ENCODE measurements around the gene TDRKH.
"Not testable (repeated sequence)": the region's sequence is repeated elsewhere in the genome, so short reads cannot be mapped to it uniquely, and the experiment has no call there.

The TDRKH gene

GRCh38 chr1:151737026-151737425, 53.3 kb downstream of the TDRKH start:
- DNase-seq (ENCODE audit: low spot score) = no peak
- ChIA-PET CTCF (interaction anchor here (0.6 kb wide), 1 partner anchor 1928 kb away, joined by 3 read pairs; no protein-coding TSS in a partner anchor), POLR2A (ENCODE audit: low non-redundant PET) (no interaction called here)
- no peak for TF ChIP-seq CTCF (conservative IDR thresholded peaks at IDR 0.05; ENCODE audit: low read depth)
- H3K27ac ChIP-seq = no peak overlapping the region

GRCh38 chr1:151733995-151734394, 56.3 kb downstream of the TDRKH start:
- DNase-seq (ENCODE audit: low spot score); POLR2A ChIA-PET (ENCODE audit: low non-redundant PET); H3K27ac ChIP-seq: not testable (repeated sequence)
- CTCF ChIA-PET = interaction anchor here (0.6 to 2.5 kb wide), 9 partner anchors 13 to 393 kb away, joined by 3 to 12 read pairs (median 3); partner anchors contain the start of gene RIIAD1

DNA sequence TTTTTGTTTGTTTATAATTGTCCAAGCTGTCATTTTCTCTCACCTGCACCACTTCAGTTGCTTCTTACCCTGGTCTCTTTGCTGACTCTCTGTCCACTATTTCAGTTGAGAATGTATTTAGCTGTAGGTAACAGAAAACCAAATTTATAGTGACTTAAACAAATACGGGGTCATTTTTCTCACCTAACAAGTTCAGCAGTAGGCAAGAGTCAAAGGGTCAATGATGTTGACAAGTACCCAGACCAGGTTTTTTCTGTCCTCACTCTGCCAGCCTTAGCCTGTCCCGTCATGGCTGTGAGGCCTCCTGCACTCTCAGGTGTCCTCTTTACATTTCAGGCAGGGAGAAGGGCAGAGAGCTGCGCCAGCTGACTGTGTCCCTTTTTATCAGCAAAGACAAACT, 57.2 kb downstream of the TDRKH start:
- TF ChIP-seq CTCF (conservative IDR thresholded peaks at IDR 0.05; ENCODE audit: low read depth) = no peak
- no peak for DNase-seq (ENCODE audit: low spot score)
- CTCF ChIA-PET = interaction anchor here (0.7 to 1.0 kb wide), 2 partner anchors 19 to 289 kb away, joined by 3 read pairs; no protein-coding TSS in a partner anchor
- POLR2A ChIA-PET (ENCODE audit: low non-redundant PET) = no interaction called here
- no peak overlapping the region for H3K27ac ChIP-seq

GRCh38 chr1:151729966-151730291, 60.4 kb downstream of the TDRKH start:
- no peak for DNase-seq (ENCODE audit: low spot score)
- ChIA-PET POLR2A (ENCODE audit: low non-redundant PET) (no interaction called here), CTCF (interaction anchor here (0.6 kb wide), 1 partner anchor 210 kb away, joined by 3 read pairs; no protein-coding TSS in a partner anchor)
- no peak for TF ChIP-seq CTCF (conservative IDR thresholded peaks at IDR 0.05; ENCODE audit: low read depth)
- no peak overlapping the region for H3K27ac ChIP-seq

- ChIA-PET POLR2A (ENCODE audit: low non-redundant PET) (no interaction called here), CTCF (interaction anchor here (0.7 kb wide), 1 partner anchor 388 kb away, joined by 5 read pairs; no protein-coding TSS in a partner anchor)
- no peak for DNase-seq (ENCODE audit: low spot score)
- TF ChIP-seq CTCF (conservative IDR thresholded peaks at IDR 0.05; ENCODE audit: low read depth) = no peak
- no peak overlapping the region for H3K27ac ChIP-seq
These were observed 60.9 kb downstream of the TDRKH start for GRCh38 chr1:151729157-151729965.

DNA sequence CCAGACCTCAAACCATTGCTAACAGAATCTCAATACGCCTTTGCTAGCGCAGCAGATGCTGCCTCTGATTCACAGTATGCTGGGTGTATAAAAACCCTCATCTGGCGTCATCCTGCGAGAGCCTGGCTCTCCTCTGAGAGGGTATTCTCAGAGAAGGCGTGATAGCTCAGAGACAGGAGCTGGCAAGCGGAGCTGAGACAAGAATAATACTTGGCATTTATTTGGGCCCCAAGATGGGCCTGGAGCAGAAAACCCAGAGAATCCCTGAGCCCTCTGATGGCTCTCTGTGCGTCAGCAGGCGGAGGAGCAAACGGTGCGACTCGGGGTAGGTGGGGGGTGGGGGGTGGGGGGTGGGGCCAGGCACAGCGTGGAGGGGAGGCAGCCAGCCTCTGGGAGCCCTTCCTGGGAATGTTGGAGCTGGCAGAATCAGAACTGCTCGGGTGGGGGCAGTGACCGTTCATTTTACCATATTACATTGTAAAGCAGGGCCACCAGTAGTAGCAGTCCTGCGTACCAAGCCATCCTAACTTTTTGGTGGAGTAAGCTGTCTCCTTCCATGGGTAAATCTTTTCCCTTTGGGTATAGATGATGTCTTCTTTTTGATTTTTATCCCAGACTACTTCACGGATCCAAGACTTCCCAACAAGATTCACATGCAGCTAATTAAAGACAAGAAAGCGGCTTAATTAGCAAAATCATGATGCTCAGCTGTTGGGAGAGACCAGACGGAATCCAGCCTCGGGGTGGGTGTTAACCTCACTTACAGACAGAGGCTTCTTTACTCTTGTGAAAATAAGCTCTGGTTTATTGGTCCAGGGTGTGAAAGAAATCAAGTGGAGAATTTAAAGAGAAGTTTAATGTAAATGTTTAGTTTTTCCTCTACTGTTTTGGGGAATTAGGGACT, 61.9 kb downstream of the TDRKH start:
- DNase-seq (ENCODE audit: low spot score) = no peak
- CTCF ChIA-PET = interaction anchor here (0.7 kb wide), 1 partner anchor 387 kb away, joined by 5 read pairs; no protein-coding TSS in a partner anchor
- POLR2A ChIA-PET (ENCODE audit: low non-redundant PET) = no interaction called here

More for the DNA sequence above, 61.9 kb downstream of the TDRKH start:
- H3K27ac ChIP-seq = no peak overlapping the region
- no peak for TF ChIP-seq CTCF (conservative IDR thresholded peaks at IDR 0.05; ENCODE audit: low read depth)

All from RWPE1 (cell line).